GM10248 (cell line): ENCODE data around the gene SIRT7.

Source experiments
- CTCF ChIA-PET: fragments of 300-600 bp; sonication (Branson Sonifier 250); formaldehyde crosslinking; extraction: SDS; loops from one replicate; lab custom pipeline; 2021; ENCODE audit warnings: antibody characterized with exemption; lab: Yijun Ruan, JAX
- POLR2A ChIA-PET: fragments of 350-650 bp; sonication (Branson Sonifier 250); formaldehyde crosslinking; extraction: SDS; loops from one replicate; lab custom pipeline; 2020; ENCODE audit warnings: antibody characterized with exemption; lab: Yijun Ruan, JAX
- DNase-seq: peaks from one replicate; pipeline ENCODE4 v3.0.0; 2012; ENCODE audit errors: extremely low spot score
- TF ChIP-seq, protein P1 (sequence below): IDR thresholded peaks from 2 replicates; pipeline ENCODE4 v1.5.1; 2012; ENCODE audit warnings: mild to moderate bottlenecking, low read depth; ENCODE audit errors: extremely low read depth, missing control alignments, control extremely low read depth

Gene SIRT7

DNA sequence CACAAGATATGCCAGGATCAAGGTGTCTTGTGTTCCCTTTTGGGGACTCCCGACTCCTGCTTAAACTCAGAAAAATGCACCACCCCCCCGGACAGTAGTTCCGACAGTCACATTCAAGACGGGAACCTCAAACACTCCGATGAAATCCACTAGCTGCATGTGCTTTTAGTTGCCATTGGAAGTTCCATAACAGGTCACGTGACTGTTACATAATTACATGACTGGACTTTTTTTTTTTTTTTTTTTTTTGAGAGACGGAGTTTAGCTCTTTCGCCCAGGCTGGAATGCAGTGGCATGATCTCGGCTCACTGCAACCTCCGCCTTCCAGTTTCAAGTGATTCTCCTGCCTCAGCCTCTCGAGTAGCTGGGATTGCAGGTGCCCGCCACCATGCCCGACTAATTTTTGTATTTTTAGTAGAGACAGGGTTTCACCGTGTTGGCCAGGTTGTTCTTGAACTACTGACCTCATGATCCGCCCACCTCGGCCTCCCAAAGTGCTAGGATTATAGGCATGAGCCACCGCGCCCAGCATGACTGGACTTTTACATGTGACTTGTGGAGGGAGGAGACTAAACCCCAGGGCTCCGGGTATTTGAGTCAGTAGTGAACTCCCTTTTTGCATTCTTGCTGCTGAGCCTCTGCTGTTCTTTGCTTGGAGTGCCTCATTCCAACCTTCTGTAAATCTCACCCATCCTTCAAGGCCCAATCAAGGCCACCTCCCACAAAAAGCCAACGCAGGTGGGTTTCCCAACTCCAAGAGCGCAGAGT is 1.6 kb downstream of the SIRT7 start:
- ChIA-PET POLR2A (interaction anchor here (0.6 to 1.1 kb wide), 4 partner anchors 10 to 107 kb away, joined by 3 to 8 read pairs (median 4); no protein-coding TSS in a partner anchor), CTCF (interaction anchor here (0.8 to 1.3 kb wide), 5 partner anchors 9 to 47 kb away, joined by 3 to 9 read pairs (median 4); partner anchors contain the start of gene MAFG)
- no peak for DNase-seq
- TF ChIP-seq, protein P1, sequence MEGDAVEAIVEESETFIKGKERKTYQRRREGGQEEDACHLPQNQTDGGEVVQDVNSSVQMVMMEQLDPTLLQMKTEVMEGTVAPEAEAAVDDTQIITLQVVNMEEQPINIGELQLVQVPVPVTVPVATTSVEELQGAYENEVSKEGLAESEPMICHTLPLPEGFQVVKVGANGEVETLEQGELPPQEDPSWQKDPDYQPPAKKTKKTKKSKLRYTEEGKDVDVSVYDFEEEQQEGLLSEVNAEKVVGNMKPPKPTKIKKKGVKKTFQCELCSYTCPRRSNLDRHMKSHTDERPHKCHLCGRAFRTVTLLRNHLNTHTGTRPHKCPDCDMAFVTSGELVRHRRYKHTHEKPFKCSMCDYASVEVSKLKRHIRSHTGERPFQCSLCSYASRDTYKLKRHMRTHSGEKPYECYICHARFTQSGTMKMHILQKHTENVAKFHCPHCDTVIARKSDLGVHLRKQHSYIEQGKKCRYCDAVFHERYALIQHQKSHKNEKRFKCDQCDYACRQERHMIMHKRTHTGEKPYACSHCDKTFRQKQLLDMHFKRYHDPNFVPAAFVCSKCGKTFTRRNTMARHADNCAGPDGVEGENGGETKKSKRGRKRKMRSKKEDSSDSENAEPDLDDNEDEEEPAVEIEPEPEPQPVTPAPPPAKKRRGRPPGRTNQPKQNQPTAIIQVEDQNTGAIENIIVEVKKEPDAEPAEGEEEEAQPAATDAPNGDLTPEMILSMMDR, result no peak

DNA sequence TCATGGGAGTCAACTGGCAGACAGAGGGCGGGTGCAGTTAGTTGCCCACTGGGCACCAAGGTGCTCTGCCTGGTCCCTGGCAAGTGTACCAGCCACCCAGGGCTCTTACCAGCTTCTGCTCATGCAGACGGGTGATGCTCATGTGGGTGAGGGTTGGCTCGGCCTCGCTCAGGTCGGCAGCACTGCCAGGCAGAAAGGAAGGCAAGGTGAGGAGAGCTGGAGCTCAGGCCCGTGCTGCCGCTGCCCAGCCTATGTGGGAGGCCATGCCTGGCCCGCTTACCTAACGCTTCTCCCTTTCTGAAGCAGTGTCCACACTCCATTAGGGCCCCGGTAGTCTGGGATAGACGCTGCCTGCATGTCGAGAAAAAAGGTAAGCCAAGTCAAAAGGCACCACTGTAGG is 2.6 kb downstream of the SIRT7 start:
- POLR2A ChIA-PET, result no interaction called here
- CTCF ChIA-PET, result no interaction called here
- TF ChIP-seq, protein P1, result no peak
- no peak for DNase-seq

DNA sequence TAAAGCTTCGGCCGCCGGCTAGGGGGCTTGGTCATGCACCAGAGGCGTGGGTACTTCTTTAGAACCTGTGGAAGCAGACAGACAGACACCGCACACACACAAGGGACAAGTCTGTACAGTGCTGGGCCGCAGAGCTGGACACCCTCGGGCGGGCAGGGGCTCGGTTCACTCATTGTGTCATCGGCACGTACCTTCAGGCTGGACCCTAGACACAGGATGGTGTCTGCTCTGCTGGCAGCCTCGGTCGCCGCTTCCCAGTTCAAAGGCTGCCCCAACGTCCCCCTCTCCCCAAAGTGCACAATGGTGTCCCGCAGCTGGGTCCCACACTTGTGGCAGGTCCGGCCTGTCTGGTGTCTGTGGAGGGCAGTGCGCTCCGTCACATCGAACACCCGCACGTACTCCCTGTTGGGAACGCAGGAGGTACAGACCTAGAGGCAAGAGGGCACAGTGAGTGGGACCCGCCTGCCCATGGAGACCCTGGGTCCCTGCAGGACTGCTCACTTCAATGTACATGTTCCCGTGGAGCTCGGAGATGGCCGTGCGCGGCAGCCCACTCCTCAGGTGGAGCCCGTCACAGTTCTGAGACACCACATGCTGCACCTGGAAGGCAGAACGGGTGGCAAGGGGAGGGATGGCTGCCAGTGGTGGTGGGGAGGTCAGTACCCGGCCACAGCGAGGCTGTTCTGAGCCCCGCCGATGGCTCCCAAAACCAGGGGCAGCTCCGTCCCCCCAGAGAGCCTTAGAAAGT is 3.7 kb downstream of the SIRT7 start:
- POLR2A ChIA-PET, result no interaction called here
- TF ChIP-seq, protein P1, result no peak
- no peak for DNase-seq
- CTCF ChIA-PET, result interaction anchor here (0.9 to 2.3 kb wide), 3 partner anchors 12 to 116 kb away, joined by 3 to 7 read pairs (median 5); partner anchors contain the start of gene MAFG

DNA sequence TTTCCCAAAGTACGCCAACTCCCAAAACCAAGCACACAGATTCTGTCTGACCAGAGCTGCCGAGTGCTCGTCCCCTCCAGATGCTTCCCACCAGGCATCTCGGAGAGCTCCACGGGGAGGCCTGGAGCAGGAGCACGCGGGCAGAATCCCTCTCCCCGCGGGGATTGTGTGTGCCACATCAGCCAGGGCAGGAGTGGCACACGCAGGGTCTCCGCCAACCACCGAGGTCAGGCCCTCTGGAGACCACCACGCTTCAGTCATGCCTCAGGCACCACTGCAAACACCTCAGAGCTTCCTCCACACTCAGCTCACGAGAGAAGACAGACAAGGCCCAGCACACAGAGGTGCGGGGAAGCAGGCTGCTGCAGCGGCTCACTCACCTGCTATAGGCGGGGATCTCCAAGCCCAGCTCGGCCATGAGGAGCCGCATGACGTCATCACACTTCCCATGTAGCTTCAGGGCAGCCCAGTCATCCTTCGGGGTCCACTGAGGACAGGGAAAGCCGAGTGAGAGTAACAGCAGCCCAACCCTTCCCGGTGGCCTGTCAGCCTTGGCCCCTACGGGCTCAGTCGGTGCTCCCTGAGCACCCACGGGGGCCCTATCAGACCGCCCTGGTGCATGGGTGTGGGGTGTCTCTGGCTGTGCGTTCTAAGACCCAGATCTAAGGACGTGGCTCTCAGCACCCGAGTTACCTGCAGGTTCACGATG is 4.4 kb downstream of the SIRT7 start:
- DNase-seq, result no peak
- ChIA-PET CTCF (interaction anchor here (0.9 to 2.3 kb wide), 5 partner anchors 10 to 117 kb away, joined by 3 to 7 read pairs (median 4); partner anchors contain the start of gene MAFG), POLR2A (interaction anchor here (1.3 kb wide), 1 partner anchor 11 kb away, joined by 3 read pairs; no protein-coding TSS in a partner anchor)

DNA sequence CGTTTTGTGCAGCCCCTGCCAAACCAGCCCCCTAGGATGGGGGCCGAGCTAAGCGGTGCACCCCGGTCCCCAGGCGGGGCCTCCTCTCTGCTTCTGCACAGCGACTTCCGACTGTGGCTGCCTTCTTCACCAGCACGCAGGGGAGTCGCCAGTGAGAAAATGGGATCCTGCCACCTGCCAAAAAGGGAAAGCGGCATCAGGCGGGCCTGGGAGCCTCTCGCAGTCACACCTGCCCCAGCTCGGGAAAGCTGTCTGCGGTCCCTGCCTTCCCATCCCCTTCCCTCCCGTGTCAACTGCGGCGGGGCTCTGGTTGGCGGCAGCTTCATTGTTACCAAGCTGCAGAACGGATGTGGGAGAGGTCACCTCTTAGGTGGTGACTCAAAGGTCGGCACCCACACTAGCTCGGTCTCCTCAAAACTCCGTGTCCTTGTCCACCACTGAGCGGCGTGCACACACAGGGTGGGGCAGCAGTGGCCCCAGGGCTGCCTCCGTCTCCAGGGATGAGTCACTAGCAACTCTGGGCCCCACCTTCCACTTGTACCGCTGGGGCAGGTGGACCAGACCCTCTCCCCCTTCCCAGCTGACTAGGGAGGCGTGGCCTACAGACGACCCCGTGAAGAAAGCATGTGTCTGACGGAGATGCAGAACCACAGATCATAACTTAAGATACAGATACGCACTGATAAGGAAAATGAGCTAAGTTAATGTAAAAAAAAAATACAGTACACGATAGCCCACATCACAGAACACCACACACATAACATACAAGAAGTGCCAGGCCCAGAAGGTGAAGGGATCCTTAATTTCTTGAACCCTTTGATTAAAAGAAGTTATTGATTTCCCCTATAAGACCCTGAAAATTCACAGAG is 5.3 kb downstream of the SIRT7 start:
- CTCF ChIA-PET, result interaction anchor here (0.9 to 2.3 kb wide), 5 partner anchors 11 to 118 kb away, joined by 3 to 7 read pairs (median 4); partner anchors contain the start of gene MAFG
- DNase-seq, result no peak
- POLR2A ChIA-PET, result interaction anchor here (1.3 kb wide), 1 partner anchor 12 kb away, joined by 3 read pairs; no protein-coding TSS in a partner anchor
- TF ChIP-seq, protein P1, result no peak

More for the DNA sequence above, 4.4 kb downstream of the SIRT7 start:
- TF ChIP-seq, protein P1, result no peak
